ENCODE measurements around the gene SP6. TPM values are rescaled to one million over a fixed set of nuclear protein-coding genes. Genes with fewer than 3 reads are reported as not detected.
A peak's percentile ranks its signal among the peaks of the same experiment; 100 is the strongest.

The SP6 gene
- total RNA-seq, 1 experiment from 2014 or later: not detected

DNA sequence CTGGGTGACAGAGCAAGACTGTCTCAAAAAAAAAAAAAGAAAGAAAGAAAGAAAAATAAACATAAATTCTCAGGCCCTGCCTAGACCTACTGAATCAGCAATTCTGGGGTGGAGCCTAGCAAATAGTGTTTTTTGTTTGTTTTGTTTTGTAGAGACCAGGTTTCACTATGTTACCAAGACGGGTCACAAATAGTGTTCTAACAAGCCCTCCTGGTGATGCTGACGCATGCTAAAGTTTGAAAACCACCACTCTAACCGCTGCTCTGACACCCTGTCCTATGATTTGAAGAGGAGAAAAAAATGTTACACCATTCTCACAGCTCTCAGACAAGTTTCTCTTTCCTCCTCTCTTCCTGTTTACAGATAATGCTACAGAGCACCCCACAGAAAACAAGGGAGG is 21.1 kb downstream of the SP6 start:
- no peaks in the 10 kb centered on the region for H3K9me2 ChIP-seq (replicated peaks; ENCODE audit: insufficient read depth, low read length)
- peaks cover 29% of the 10 kb centered on the region for H3K79me2 ChIP-seq (ENCODE audit: low read length)
- no peak overlapping the region; the same call in 1 of the 2 replicates for H3K9ac ChIP-seq (ENCODE audit: low read length)
- no peaks in the 10 kb centered on the region for H3K27me3 ChIP-seq (ENCODE audit: low read length)
- H2AFZ ChIP-seq (ENCODE audit: low read length): no peak overlapping the region
- no peaks in the 10 kb centered on the region for H4K20me1 ChIP-seq (ENCODE audit: insufficient read depth, low read depth, low read length)
- H3K36me3 ChIP-seq (ENCODE audit: insufficient read depth, low read length): peaks cover 11% of the 10 kb centered on the region; the same call in 1 of the 2 replicates
- no peak overlapping the region for H3K27ac ChIP-seq (ENCODE audit: low read length)
- H3K9me3 ChIP-seq (ENCODE audit: low read length): no peaks in the 10 kb centered on the region
- H3K4me1 ChIP-seq (ENCODE audit: low read length): peaks cover 22% of the 10 kb centered on the region
- no peak for DNase-seq
- H3K4me2 ChIP-seq (ENCODE audit: low read depth, low read length, poor library complexity, severe bottlenecking): peak overlapping the region; percentile 94
- H3K4me3 ChIP-seq (ENCODE audit: low read length): peak overlapping the region; percentile 87; the same call in 1 of the 2 replicates

DNA sequence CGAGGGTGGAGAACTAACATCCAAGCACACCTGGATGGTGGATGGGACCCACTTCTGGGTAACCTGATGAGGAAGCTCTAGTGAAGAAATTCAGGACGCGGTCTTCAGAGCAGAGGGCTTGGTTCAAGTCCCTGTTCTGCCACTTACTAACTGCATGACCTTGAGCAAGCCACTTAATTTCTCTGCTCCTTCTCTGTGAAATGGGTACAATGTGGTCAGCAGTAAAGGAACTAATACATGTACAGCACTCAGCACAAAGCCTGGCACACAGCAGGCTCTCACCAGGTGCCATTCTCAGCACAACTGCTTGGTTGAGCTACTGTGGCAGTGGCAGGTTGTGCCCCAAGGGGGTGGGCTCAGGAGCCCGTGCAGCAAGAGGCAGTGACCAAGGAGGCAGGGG is 27.4 kb downstream of the SP6 start:
- Histone ChIP-seq H4K20me1 (ENCODE audit: insufficient read depth, low read depth, low read length) (no peaks in the 10 kb centered on the region), H3K4me1 (ENCODE audit: low read length) (peaks cover 27% of the 10 kb centered on the region), H3K27me3 (ENCODE audit: low read length) (no peaks in the 10 kb centered on the region), H3K9me3 (ENCODE audit: low read length) (no peaks in the 10 kb centered on the region), H3K4me2 (ENCODE audit: low read depth, low read length, poor library complexity, severe bottlenecking) (no peak overlapping the region), H3K36me3 (ENCODE audit: insufficient read depth, low read length) (peaks cover 8% of the 10 kb centered on the region; the same call in 1 of the 2 replicates), H3K9me2 (replicated peaks; ENCODE audit: insufficient read depth, low read length) (no peaks in the 10 kb centered on the region), H3K27ac (ENCODE audit: low read length) (no peak overlapping the region), H3K4me3 (ENCODE audit: low read length) (no peak overlapping the region), H3K9ac (ENCODE audit: low read length) (no peak overlapping the region), H3K79me2 (ENCODE audit: low read length) (peaks cover 21% of the 10 kb centered on the region), H2AFZ (ENCODE audit: low read length) (no peak overlapping the region)
- no peak for DNase-seq

GRCh38 chr17:47822785-47823184 is 28.2 kb downstream of the SP6 start:
- Histone ChIP-seq H3K27me3 (ENCODE audit: low read length) (no peaks in the 10 kb centered on the region), H3K36me3 (ENCODE audit: insufficient read depth, low read length) (peaks cover 4% of the 10 kb centered on the region; the same call in 1 of the 2 replicates), H3K4me2 (ENCODE audit: low read depth, low read length, poor library complexity, severe bottlenecking) (no peak overlapping the region), H4K20me1 (ENCODE audit: insufficient read depth, low read depth, low read length) (no peaks in the 10 kb centered on the region), H3K4me1 (ENCODE audit: low read length) (peaks cover 27% of the 10 kb centered on the region), H3K27ac (ENCODE audit: low read length) (0 out of 2 replicates have a peak overlapping the region, but pooled peaks have one; percentile 8), H3K9ac (ENCODE audit: low read length) (peak overlapping the region; percentile 26; the same call in 1 of the 2 replicates), H3K4me3 (ENCODE audit: low read length) (no peak overlapping the region), H2AFZ (ENCODE audit: low read length) (no peak overlapping the region), H3K9me2 (replicated peaks; ENCODE audit: insufficient read depth, low read length) (no peaks in the 10 kb centered on the region), H3K79me2 (ENCODE audit: low read length) (peaks cover 16% of the 10 kb centered on the region), H3K9me3 (ENCODE audit: low read length) (no peaks in the 10 kb centered on the region)
- DNase-seq: no peak

GRCh38 chr17:47821424-47822391 is 29.3 kb downstream of the SP6 start, which contains the start of gene OSBPL7:
OSBPL7 (minus strand) TSS chr17:47821794; CDS start chr17:47820278, 1,516 bp downstream.
- H3K9me3 ChIP-seq (ENCODE audit: low read length): no peaks in the 10 kb centered on the region
- H4K20me1 ChIP-seq (ENCODE audit: insufficient read depth, low read depth, low read length): no peaks in the 10 kb centered on the region
- DNase-seq: peak; percentile 92
- no peaks in the 10 kb centered on the region for H3K9me2 ChIP-seq (replicated peaks; ENCODE audit: insufficient read depth, low read length)
- H2AFZ ChIP-seq (ENCODE audit: low read length): peak within 1 kb of the TSS; percentile 64; the same call in 1 of the 2 replicates
- H3K27ac ChIP-seq (ENCODE audit: low read length): peak within 1 kb of the TSS; percentile 8
- peak within 1 kb of the TSS; percentile 92 for H3K4me3 ChIP-seq (ENCODE audit: low read length)
- H3K79me2 ChIP-seq (ENCODE audit: low read length): peaks cover 16% of the 10 kb centered on the region
- peaks cover 27% of the 10 kb centered on the region for H3K4me1 ChIP-seq (ENCODE audit: low read length)
- no peaks in the 10 kb centered on the region; the same call in 1 of the 2 replicates for H3K36me3 ChIP-seq (ENCODE audit: insufficient read depth, low read length)
- H3K4me2 ChIP-seq (ENCODE audit: low read depth, low read length, poor library complexity, severe bottlenecking): peak within 1 kb of the TSS; percentile 84
- H3K9ac ChIP-seq (ENCODE audit: low read length): peak within 1 kb of the TSS; percentile 82
- no peaks in the 10 kb centered on the region for H3K27me3 ChIP-seq (ENCODE audit: low read length)

DNA sequence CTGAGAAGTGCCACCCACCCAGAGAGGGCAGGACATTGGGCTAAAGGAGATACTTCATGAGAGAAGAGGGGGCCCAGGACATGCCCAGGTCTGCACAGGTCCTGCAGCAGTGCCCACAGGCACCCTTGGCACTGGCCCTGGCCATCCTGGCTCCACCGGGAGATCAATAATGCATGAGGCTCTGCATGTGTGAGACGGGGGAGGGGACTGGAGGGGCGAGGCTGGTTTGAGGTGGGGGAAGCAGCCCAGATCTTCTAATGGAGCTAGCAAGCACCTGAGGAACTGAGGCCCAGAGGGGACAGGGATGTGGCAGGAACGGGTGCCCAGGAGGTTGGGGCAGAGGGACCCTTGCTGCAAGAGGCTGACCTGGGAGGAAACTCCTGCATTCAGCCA is 29.9 kb downstream of the SP6 start:
- H3K9me3 ChIP-seq (ENCODE audit: low read length): no peaks in the 10 kb centered on the region
- H3K79me2 ChIP-seq (ENCODE audit: low read length): peaks cover 16% of the 10 kb centered on the region
- H4K20me1 ChIP-seq (ENCODE audit: insufficient read depth, low read depth, low read length): no peaks in the 10 kb centered on the region
- H3K4me1 ChIP-seq (ENCODE audit: low read length): peaks cover 27% of the 10 kb centered on the region
- H3K4me2 ChIP-seq (ENCODE audit: low read depth, low read length, poor library complexity, severe bottlenecking): peak overlapping the region; percentile 84
- H3K27me3 ChIP-seq (ENCODE audit: low read length): no peaks in the 10 kb centered on the region
- H3K27ac ChIP-seq (ENCODE audit: low read length): no peak overlapping the region
- no peak overlapping the region for H2AFZ ChIP-seq (ENCODE audit: low read length)
- no peak for DNase-seq
- peak overlapping the region; percentile 82 for H3K9ac ChIP-seq (ENCODE audit: low read length)
- H3K36me3 ChIP-seq (ENCODE audit: insufficient read depth, low read length): no peaks in the 10 kb centered on the region
- H3K9me2 ChIP-seq (replicated peaks; ENCODE audit: insufficient read depth, low read length): no peaks in the 10 kb centered on the region
- peak overlapping the region; percentile 92 for H3K4me3 ChIP-seq (ENCODE audit: low read length)

- Histone ChIP-seq H2AFZ (ENCODE audit: low read length) (no peak overlapping the region), H3K4me1 (ENCODE audit: low read length) (peaks cover 27% of the 10 kb centered on the region), H3K4me3 (ENCODE audit: low read length) (peak overlapping the region; percentile 92), H3K27ac (ENCODE audit: low read length) (no peak overlapping the region), H3K9me2 (replicated peaks; ENCODE audit: insufficient read depth, low read length) (no peaks in the 10 kb centered on the region), H3K79me2 (ENCODE audit: low read length) (peaks cover 16% of the 10 kb centered on the region), H4K20me1 (ENCODE audit: insufficient read depth, low read depth, low read length) (no peaks in the 10 kb centered on the region), H3K36me3 (ENCODE audit: insufficient read depth, low read length) (no peaks in the 10 kb centered on the region), H3K9ac (ENCODE audit: low read length) (peak overlapping the region; percentile 82), H3K27me3 (ENCODE audit: low read length) (no peaks in the 10 kb centered on the region), H3K4me2 (ENCODE audit: low read depth, low read length, poor library complexity, severe bottlenecking) (peak overlapping the region; percentile 84), H3K9me3 (ENCODE audit: low read length) (no peaks in the 10 kb centered on the region)
- DNase-seq: no peak
Measured at GRCh38 chr17:47820033-47820789, 30.8 kb downstream of the SP6 start.

GRCh38 chr17:47819475-47819874 is 31.5 kb downstream of the SP6 start:
- Histone ChIP-seq H3K4me2 (ENCODE audit: low read depth, low read length, poor library complexity, severe bottlenecking) (no peak overlapping the region), H3K4me1 (ENCODE audit: low read length) (peaks cover 27% of the 10 kb centered on the region), H3K9me3 (ENCODE audit: low read length) (no peaks in the 10 kb centered on the region), H3K27me3 (ENCODE audit: low read length) (no peaks in the 10 kb centered on the region), H3K9me2 (replicated peaks; ENCODE audit: insufficient read depth, low read length) (no peaks in the 10 kb centered on the region), H3K4me3 (ENCODE audit: low read length) (no peak overlapping the region), H3K9ac (ENCODE audit: low read length) (no peak overlapping the region), H3K79me2 (ENCODE audit: low read length) (peaks cover 16% of the 10 kb centered on the region), H3K36me3 (ENCODE audit: insufficient read depth, low read length) (no peaks in the 10 kb centered on the region; the same call in 1 of the 2 replicates), H2AFZ (ENCODE audit: low read length) (no peak overlapping the region), H4K20me1 (ENCODE audit: insufficient read depth, low read depth, low read length) (no peaks in the 10 kb centered on the region), H3K27ac (ENCODE audit: low read length) (no peak overlapping the region)
- DNase-seq: no peak
